Right lobe of liver (tissue), 4 donors: ENCODE results near the gene IFI27L1.

Source experiments
- POLR2A ChIP-seq: fragments of 450-650 bp; IDR thresholded peaks from one replicate; pipeline ENCODE4 v1.6.1; 2017; ENCODE audit warnings: antibody characterized with exemption, mild to moderate bottlenecking
- TF ChIP-seq, protein P1 (sequence below), 4 donors: fragments of 200-600 bp in 3 of 4; fragments of 450-650 bp in 1 of 4; IDR thresholded peaks; one replicate each; pipeline versions ENCODE4 v1.5.1 to v1.8.0; 2016 to 2022; ENCODE audit warnings: antibody characterized with exemption in 4 of 4, mild to moderate bottlenecking in 2 of 4
- donor health status: DM: no; HTN: no; CAD: no.
- donor health status: DM: no; HTN: no; CAD: no.
- donor health status: DM: no; HTN: yes; CAD: no.

DNA sequence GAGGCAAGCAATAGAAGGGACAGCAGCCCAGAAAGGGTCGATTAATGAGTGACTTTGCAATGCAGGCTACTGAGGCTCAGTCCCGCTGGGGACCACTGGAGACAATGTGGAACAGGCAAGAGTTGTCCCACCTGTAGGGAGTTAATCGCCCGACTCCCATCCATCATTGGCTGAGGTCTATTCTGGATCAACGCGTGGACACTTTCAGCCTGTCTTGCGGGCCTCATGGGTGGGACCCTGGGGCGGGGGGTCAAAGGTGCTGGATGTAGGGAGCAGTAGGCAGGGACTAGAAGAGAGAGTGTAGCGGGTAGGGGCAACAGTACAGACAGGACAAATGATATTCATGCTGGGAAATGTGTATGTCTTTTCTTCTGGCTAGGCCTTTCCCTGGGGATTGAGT lies 42.2 kb downstream of the IFI27L1 start:
- TF ChIP-seq, protein P1, sequence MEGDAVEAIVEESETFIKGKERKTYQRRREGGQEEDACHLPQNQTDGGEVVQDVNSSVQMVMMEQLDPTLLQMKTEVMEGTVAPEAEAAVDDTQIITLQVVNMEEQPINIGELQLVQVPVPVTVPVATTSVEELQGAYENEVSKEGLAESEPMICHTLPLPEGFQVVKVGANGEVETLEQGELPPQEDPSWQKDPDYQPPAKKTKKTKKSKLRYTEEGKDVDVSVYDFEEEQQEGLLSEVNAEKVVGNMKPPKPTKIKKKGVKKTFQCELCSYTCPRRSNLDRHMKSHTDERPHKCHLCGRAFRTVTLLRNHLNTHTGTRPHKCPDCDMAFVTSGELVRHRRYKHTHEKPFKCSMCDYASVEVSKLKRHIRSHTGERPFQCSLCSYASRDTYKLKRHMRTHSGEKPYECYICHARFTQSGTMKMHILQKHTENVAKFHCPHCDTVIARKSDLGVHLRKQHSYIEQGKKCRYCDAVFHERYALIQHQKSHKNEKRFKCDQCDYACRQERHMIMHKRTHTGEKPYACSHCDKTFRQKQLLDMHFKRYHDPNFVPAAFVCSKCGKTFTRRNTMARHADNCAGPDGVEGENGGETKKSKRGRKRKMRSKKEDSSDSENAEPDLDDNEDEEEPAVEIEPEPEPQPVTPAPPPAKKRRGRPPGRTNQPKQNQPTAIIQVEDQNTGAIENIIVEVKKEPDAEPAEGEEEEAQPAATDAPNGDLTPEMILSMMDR (IDR thresholded peaks at IDR 0.05), result no peak
- TF ChIP-seq POLR2A, result no peak
